ENCODE measurements around the gene NME7.

- no peak for TF ChIP-seq EZH2phosphoT487 (IDR thresholded peaks at IDR 0.05)
- TF ChIP-seq, protein P1, sequence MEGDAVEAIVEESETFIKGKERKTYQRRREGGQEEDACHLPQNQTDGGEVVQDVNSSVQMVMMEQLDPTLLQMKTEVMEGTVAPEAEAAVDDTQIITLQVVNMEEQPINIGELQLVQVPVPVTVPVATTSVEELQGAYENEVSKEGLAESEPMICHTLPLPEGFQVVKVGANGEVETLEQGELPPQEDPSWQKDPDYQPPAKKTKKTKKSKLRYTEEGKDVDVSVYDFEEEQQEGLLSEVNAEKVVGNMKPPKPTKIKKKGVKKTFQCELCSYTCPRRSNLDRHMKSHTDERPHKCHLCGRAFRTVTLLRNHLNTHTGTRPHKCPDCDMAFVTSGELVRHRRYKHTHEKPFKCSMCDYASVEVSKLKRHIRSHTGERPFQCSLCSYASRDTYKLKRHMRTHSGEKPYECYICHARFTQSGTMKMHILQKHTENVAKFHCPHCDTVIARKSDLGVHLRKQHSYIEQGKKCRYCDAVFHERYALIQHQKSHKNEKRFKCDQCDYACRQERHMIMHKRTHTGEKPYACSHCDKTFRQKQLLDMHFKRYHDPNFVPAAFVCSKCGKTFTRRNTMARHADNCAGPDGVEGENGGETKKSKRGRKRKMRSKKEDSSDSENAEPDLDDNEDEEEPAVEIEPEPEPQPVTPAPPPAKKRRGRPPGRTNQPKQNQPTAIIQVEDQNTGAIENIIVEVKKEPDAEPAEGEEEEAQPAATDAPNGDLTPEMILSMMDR (IDR thresholded peaks at IDR 0.05), result no peak
- no peak for TF ChIP-seq EZH2 (IDR thresholded peaks at IDR 0.05)
These were observed 58.1 kb downstream of the NME7 start for GRCh38 chr1:169309178-169310166.
